Psoas muscle (tissue), 8 donors: ENCODE measurements around the gene MTLN. TPM values are rescaled to one million over a fixed set of nuclear protein-coding genes. Genes with fewer than 3 reads are reported as not detected.
A peak's percentile ranks its signal among the peaks of the same experiment; 100 is the strongest.
"Not testable (repeated sequence)": the region's sequence is repeated elsewhere in the genome, so short reads cannot be mapped to it uniquely, and the experiment has no call there.

ENCODE experiments used
- ATAC-seq, 4 donors: fragments of 200-7000 bp; cut with Tn5 transposase; one replicate each; pipeline ENCODE4 v1.9.1; 2020; ENCODE audit warnings: moderate library complexity in 3 of 4, mild to moderate bottlenecking in 2 of 4
- DNase-seq, 2 donors: peaks; one replicate each; pipeline ENCODE4 v3.0.0-alpha.2; 2020
- H3K27ac ChIP-seq: fragments of 200-600 bp; one replicate; pipeline ENCODE4 v1.8.0; 2022
- H3K27me3 ChIP-seq, 3 donors: fragments of 200-600 bp in 1 of 3; one replicate each; pipeline versions ENCODE4 v1.6.1 to v1.8.0; 2013 to 2022; ENCODE audit warnings: low read length in 2 of 3, mild to moderate bottlenecking in 2 of 3, moderate library complexity in 1 of 3; ENCODE audit not compliant: insufficient read depth in 3 of 3
- H3K36me3 ChIP-seq, 2 donors: fragments of 200-600 bp in 1 of 2; one replicate each; pipeline versions ENCODE4 v1.6.1 to v1.8.0; 2013 to 2022; ENCODE audit warnings: low read depth in 1 of 2, mild to moderate bottlenecking in 1 of 2, moderate library complexity in 1 of 2; ENCODE audit not compliant: insufficient read depth in 1 of 2
- H3K4me1 ChIP-seq: fragments of 200-600 bp; one replicate; pipeline ENCODE4 v1.8.0; 2022
- H3K4me3 ChIP-seq: fragments of 200-600 bp; one replicate; pipeline ENCODE4 v1.8.0; 2022; ENCODE audit warnings: mild to moderate bottlenecking
- H3K9me3 ChIP-seq: fragments of 200-600 bp; one replicate; pipeline ENCODE4 v1.8.0; 2022
- CTCF ChIP-seq: fragments of 200-600 bp; IDR thresholded peaks from one replicate; pipeline ENCODE4 v1.8.0; 2022; ENCODE audit warnings: antibody characterized with exemption
- WGBS, 3 donors: extraction: QIAGEN DNeasy Blood & Tissue Kit; methylation state at CpG; one replicate each; pipeline versions ENCODE4 v1.1.6 to v1.1.7; 2013; 5-methylcytosine and 5-hydroxymethylcytosine counted together
- intact Hi-C, 2 donors: fragments of 100-400 bp; cut with DNase I; formaldehyde crosslinking; loops; one replicate each; pipeline versions ENCODE4 v1.11.0 to v1.14.2; 2022
- polyA plus RNA-seq, 3 donors: library from polyadenylated mRNA; stranded (reverse); fragments of 200-250 nt; gene quantifications; one replicate each; pipeline ENCODE4 v1.2.3, GENCODE V29; 2013
- total RNA-seq, 4 donors: library from RNA; stranded (reverse); fragmentation: NEBNext Ultra II Directional in 2 of 4; extraction: Animal tissue kit (Norgen Biotek cat#: 25700) in 2 of 4; gene quantifications; one replicate each; pipeline versions ENCODE4 v1.2.1 to v1.2.4, GENCODE V29; 2021 to 2023
- donor health status: healthy with polysubstance abuse.
- donor health status: DM: no; HTN: no; CAD: no; lungs with moderate emphysema.
- donor health status: Bipolar disorder and iron deficiency.
- donor health status: healthy.
- donor health status: DM: yes; HTN: yes; CAD: no.
- donor health status: DM: no; HTN: no; CAD: no.
- donor health status: DM: no; HTN: no; CAD: no.
- donor health status: DM: yes; HTN: yes; CAD: no.

Gene MTLN
- total and polyA plus RNA-seq, 7 donors, result 285 to 826 (median 394) TPM

GRCh38 chr2:110216199-110216598, 3.9 kb upstream of the MTLN start:
- H3K4me1 ChIP-seq, result peaks cover 35% of the 10 kb centered on the region
- intact Hi-C loops, result no loop called here
- H3K4me3 ChIP-seq, result peak overlapping the region; percentile 32
- ATAC-seq (peak; percentile 25 to 52 (median 42)), DNase-seq (no peak)
- H3K36me3 ChIP-seq, result no peaks in the 10 kb centered on the region
- WGBS, 3 donors, result 11 to 23% (median 17%) methylated on average over 3 of the region's 3 CpGs
- TF ChIP-seq CTCF, result no peak
- no peaks in the 10 kb centered on the region for H3K27me3 ChIP-seq
- peak overlapping the region; percentile 93 for H3K27ac ChIP-seq
- H3K9me3 ChIP-seq, result no peaks in the 10 kb centered on the region

- no peak for DNase-seq
- TF ChIP-seq CTCF, result no peak
- peak overlapping the region; percentile 39 for H3K4me3 ChIP-seq
- H3K36me3 ChIP-seq, result peaks cover 4 to 5% of the 10 kb centered on the region in 2 donors
- H3K4me1 ChIP-seq, result peaks cover 39% of the 10 kb centered on the region
- intact Hi-C loops, result no loop called here
- H3K9me3 ChIP-seq, result no peaks in the 10 kb centered on the region
- H3K27me3 ChIP-seq, result no peaks in the 10 kb centered on the region
- H3K27ac ChIP-seq, result peak overlapping the region; percentile 93
- WGBS, 3 donors, result 21 to 28% (median 26%) methylated on average over 4 of the region's 4 CpGs
- ATAC-seq, result peak; percentile 79 to 89 (median 85)
Observed at GRCh38 chr2:110215566-110216158, 3.3 kb upstream of the MTLN start.

GRCh38 chr2:110215091-110215490, 2.7 kb upstream of the MTLN start:
- peak overlapping the region; percentile 93 for H3K27ac ChIP-seq
- no peaks in the 10 kb centered on the region for H3K27me3 ChIP-seq
- ATAC-seq (no peak), DNase-seq (no peak)
- H3K4me1 ChIP-seq, result peaks cover 35% of the 10 kb centered on the region
- TF ChIP-seq CTCF, result no peak
- intact Hi-C loops, result no loop called here
- peak overlapping the region; percentile 39 for H3K4me3 ChIP-seq
- H3K36me3 ChIP-seq, result peaks cover 6 to 11% of the 10 kb centered on the region in 2 donors
- no peaks in the 10 kb centered on the region for H3K9me3 ChIP-seq
- 20 to 45% (median 35%) methylated on average over 2 of the region's 2 CpGs for WGBS, 3 donors

GRCh38 chr2:110213522-110213921, 1.2 kb upstream of the MTLN start:
- H3K27me3 ChIP-seq, H3K9me3 ChIP-seq, ATAC-seq, H3K4me3 ChIP-seq, DNase-seq: not testable (repeated sequence)
- H3K4me1 ChIP-seq, result peaks cover 38% of the 10 kb centered on the region
- intact Hi-C loops, result loop anchor here in 1 of 2 donors (5.0 kb wide), 1 partner anchor 41 kb away; no protein-coding TSS in a partner anchor
- H3K27ac ChIP-seq, result peak overlapping the region; percentile 93
- WGBS, 3 donors, result 58 to 81% (median 70%) methylated on average over 3 of the region's 3 CpGs
- peaks cover 14 to 19% of the 10 kb centered on the region in 2 donors for H3K36me3 ChIP-seq

GRCh38 chr2:110205660-110206455, 6.5 kb downstream of the MTLN start:
- DNase-seq (no peak), ATAC-seq (peak; percentile 84 to 92 (median 88))
- H3K36me3 ChIP-seq, result peaks cover 13 to 20% of the 10 kb centered on the region in 2 donors
- intact Hi-C loops, result loop anchor here in 1 of 2 donors (5.0 kb wide), 1 partner anchor 39 kb away; no protein-coding TSS in a partner anchor
- H3K27me3 ChIP-seq, result no peaks in the 10 kb centered on the region
- peak overlapping the region; percentile 77 for H3K4me3 ChIP-seq
- no peak for TF ChIP-seq CTCF
- peak overlapping the region; percentile 88 for H3K27ac ChIP-seq
- peaks cover 21% of the 10 kb centered on the region for H3K4me1 ChIP-seq
- no peaks in the 10 kb centered on the region for H3K9me3 ChIP-seq
- 12 to 31% (median 18%) methylated on average over 3 of the region's 3 CpGs for WGBS, 3 donors
